Hepatocyte (in vitro differentiated cells): ENCODE data around the gene BPNT1. TPM values are rescaled to one million over a fixed set of nuclear protein-coding genes. Genes with fewer than 3 reads are reported as not detected.

Experiments used
- DNase-seq: peaks from one replicate; pipeline ENCODE4 v3.0.0-alpha.2; 2016; ENCODE audit warnings: low spot score
- H2AFZ ChIP-seq: fragments of 200-600 bp; sonication (generic); 2 replicates; pipeline ENCODE4 v1.6.0; 2016; ENCODE audit warnings: antibody characterized with exemption, mild to moderate bottlenecking
- H3K27ac ChIP-seq: fragments of 200-600 bp; sonication (generic); 2 replicates; pipeline ENCODE4 v1.5.1; 2016; ENCODE audit warnings: mild to moderate bottlenecking
- H3K27me3 ChIP-seq: fragments of 200-600 bp; sonication (generic); 2 replicates; pipeline ENCODE4 v1.6.1; 2016
- H3K36me3 ChIP-seq: fragments of 200-600 bp; sonication (generic); replicated peaks from 2 replicates; pipeline ENCODE4 v1.5.1; 2016; ENCODE audit warnings: low read depth; ENCODE audit not compliant: insufficient read depth
- H3K4me1 ChIP-seq: fragments of 200-600 bp; sonication (generic); 2 replicates; pipeline ENCODE4 v1.5.1; 2016; ENCODE audit warnings: mild to moderate bottlenecking, moderate library complexity; ENCODE audit not compliant: insufficient read depth
- H3K4me2 ChIP-seq: fragments of 200-600 bp; sonication (generic); 2 replicates; pipeline ENCODE4 v1.6.0; 2016
- H3K4me3 ChIP-seq: fragments of 200-600 bp; sonication (generic); 2 replicates; pipeline ENCODE4 v1.5.1; 2016; ENCODE audit warnings: mild to moderate bottlenecking
- H3K79me2 ChIP-seq: fragments of 200-600 bp; sonication (generic); 2 replicates; pipeline ENCODE4 v1.6.0; 2017; ENCODE audit warnings: mild to moderate bottlenecking
- H3K9me2 ChIP-seq: fragments of 200-600 bp; sonication (generic); replicated peaks from 2 replicates; pipeline ENCODE4 v1.6.0; 2017; ENCODE audit warnings: mild to moderate bottlenecking; ENCODE audit not compliant: insufficient read depth
- H3K9me3 ChIP-seq: fragments of 200-600 bp; sonication (generic); 2 replicates; pipeline ENCODE4 v1.5.1; 2016; ENCODE audit warnings: low read depth, mild to moderate bottlenecking
- H4K20me1 ChIP-seq: fragments of 200-600 bp; sonication (generic); 2 replicates; pipeline ENCODE4 v1.6.0; 2016; ENCODE audit warnings: mild to moderate bottlenecking; ENCODE audit not compliant: insufficient read depth, poor library complexity, severe bottlenecking
- EZH2 ChIP-seq: fragments of 200-600 bp; sonication (generic); IDR thresholded peaks from 2 replicates; pipeline ENCODE4 v1.6.1; 2016; ENCODE audit warnings: antibody characterized with exemption, mild to moderate bottlenecking, borderline replicate concordance
- EZH2phosphoT487 ChIP-seq: fragments of 200-600 bp; sonication (generic); IDR thresholded peaks from one replicate; pipeline ENCODE4 v1.6.1; 2018; ENCODE audit warnings: antibody characterized with exemption, mild to moderate bottlenecking, low read depth, moderate library complexity; ENCODE audit not compliant: unreplicated experiment, severe bottlenecking
- WGBS: methylation state at CpG from one replicate; pipeline ENCODE4 v1.1.6; 2016; ENCODE audit warnings: low lambda C conversion rate; ENCODE audit errors: missing lambda C conversion rate; 5-methylcytosine and 5-hydroxymethylcytosine counted together
- polyA plus RNA-seq: library from polyadenylated mRNA; unstranded; fragments of >200 nt; fragmentation: Nextera tagmentation; extraction: Ambion mirVana; gene quantifications from 2 replicates; pipeline ENCODE4 v1.2.1, GENCODE V29; 2016
- total RNA-seq: library from RNA; depleted of rRNA; stranded (reverse); fragments of >200 nt; gene quantifications from 2 replicates; pipeline ENCODE4 v1.2.3, GENCODE V29; 2014
- TF ChIP-seq, protein P1 (sequence below): fragments of 200-600 bp; sonication (generic); IDR thresholded peaks from 2 replicates; pipeline ENCODE4 v1.5.1; 2016; ENCODE audit warnings: antibody characterized with exemption, mild to moderate bottlenecking; ENCODE audit not compliant: poor library complexity

BPNT1 gene
- total and polyA plus RNA-seq, 2 experiments from 2014 or later, result 11.2 to 53.4 TPM

DNA sequence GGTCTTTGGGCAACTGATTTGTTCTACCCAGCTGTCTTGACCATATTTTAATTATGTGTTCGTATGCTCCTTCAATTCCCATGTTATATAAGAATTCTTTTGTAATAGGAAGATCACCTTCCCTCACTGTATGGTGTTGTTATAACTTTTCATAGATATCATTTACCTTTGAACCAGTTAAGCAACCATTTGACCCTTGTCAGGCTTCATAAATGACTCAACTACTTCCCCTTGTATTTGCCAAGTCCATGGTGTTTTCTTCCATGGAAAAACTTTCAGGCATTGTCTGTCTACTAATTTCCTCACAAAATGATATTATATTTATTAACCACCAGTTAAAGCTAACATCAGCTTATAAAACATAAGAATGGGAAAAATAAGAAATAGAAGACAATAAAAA lies 5.1 kb downstream of the BPNT1 start:
- Histone ChIP-seq H3K27ac (no peak overlapping the region), H2AFZ (no peak overlapping the region)
- 93% methylated on average over 1 of the region's 1 CpG for WGBS

GRCh38 chr1:220077887-220078286 lies 11.7 kb downstream of the BPNT1 start:
- Histone ChIP-seq H3K79me2 (peaks cover 18% of the 10 kb centered on the region), H3K4me2 (no peak overlapping the region), H2AFZ (no peak overlapping the region), H4K20me1 (no peaks in the 10 kb centered on the region), H3K9me2 (no peaks in the 10 kb centered on the region), H3K4me1 (no peaks in the 10 kb centered on the region), H3K4me3 (no peak overlapping the region), H3K36me3 (no peaks in the 10 kb centered on the region), H3K27me3 (no peaks in the 10 kb centered on the region), H3K9me3 (no peaks in the 10 kb centered on the region), H3K27ac (no peak overlapping the region)
- TF ChIP-seq, protein P1, sequence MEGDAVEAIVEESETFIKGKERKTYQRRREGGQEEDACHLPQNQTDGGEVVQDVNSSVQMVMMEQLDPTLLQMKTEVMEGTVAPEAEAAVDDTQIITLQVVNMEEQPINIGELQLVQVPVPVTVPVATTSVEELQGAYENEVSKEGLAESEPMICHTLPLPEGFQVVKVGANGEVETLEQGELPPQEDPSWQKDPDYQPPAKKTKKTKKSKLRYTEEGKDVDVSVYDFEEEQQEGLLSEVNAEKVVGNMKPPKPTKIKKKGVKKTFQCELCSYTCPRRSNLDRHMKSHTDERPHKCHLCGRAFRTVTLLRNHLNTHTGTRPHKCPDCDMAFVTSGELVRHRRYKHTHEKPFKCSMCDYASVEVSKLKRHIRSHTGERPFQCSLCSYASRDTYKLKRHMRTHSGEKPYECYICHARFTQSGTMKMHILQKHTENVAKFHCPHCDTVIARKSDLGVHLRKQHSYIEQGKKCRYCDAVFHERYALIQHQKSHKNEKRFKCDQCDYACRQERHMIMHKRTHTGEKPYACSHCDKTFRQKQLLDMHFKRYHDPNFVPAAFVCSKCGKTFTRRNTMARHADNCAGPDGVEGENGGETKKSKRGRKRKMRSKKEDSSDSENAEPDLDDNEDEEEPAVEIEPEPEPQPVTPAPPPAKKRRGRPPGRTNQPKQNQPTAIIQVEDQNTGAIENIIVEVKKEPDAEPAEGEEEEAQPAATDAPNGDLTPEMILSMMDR, result no peak
- TF ChIP-seq EZH2 (no peak), EZH2phosphoT487 (no peak)
- DNase-seq, result no peak
- WGBS, result 98% methylated on average over 3 of the region's 3 CpGs

More for the DNA sequence above, 5.1 kb downstream of the BPNT1 start:
- no peak overlapping the region for H3K4me3 ChIP-seq
- no peak overlapping the region for H3K4me2 ChIP-seq
- H3K9me3 ChIP-seq, result no peaks in the 10 kb centered on the region
- no peaks in the 10 kb centered on the region for H3K36me3 ChIP-seq
- peaks cover 72% of the 10 kb centered on the region for H3K79me2 ChIP-seq
- no peaks in the 10 kb centered on the region for H4K20me1 ChIP-seq
- H3K27me3 ChIP-seq, result no peaks in the 10 kb centered on the region
- H3K4me1 ChIP-seq, result no peaks in the 10 kb centered on the region
- DNase-seq, result peak; percentile 6
- no peaks in the 10 kb centered on the region for H3K9me2 ChIP-seq
- TF ChIP-seq, protein P1, result no peak
- TF ChIP-seq EZH2 (no peak), EZH2phosphoT487 (no peak)

- Histone ChIP-seq H4K20me1 (no peaks in the 10 kb centered on the region), H3K9me2 (no peaks in the 10 kb centered on the region), H3K4me3 (no peak overlapping the region), H3K4me1 (no peaks in the 10 kb centered on the region), H3K9me3 (no peaks in the 10 kb centered on the region), H3K27ac (no peak overlapping the region), H3K36me3 (no peaks in the 10 kb centered on the region), H3K4me2 (no peak overlapping the region), H2AFZ (no peak overlapping the region), H3K79me2 (peaks cover 11% of the 10 kb centered on the region), H3K27me3 (no peaks in the 10 kb centered on the region)
- no peak for DNase-seq
- no peak for TF ChIP-seq EZH2
- no peak for TF ChIP-seq EZH2phosphoT487
- TF ChIP-seq, protein P1, result no peak
- WGBS, result 98% methylated on average over 4 of the region's 4 CpGs
Measured at GRCh38 chr1:220076861-220077762, 12.5 kb downstream of the BPNT1 start.
